ENCODE measurements around the gene NPTN.
"Not testable (repeated sequence)": the region's sequence is repeated elsewhere in the genome, so short reads cannot be mapped to it uniquely, and the experiment has no call there.

GRCh38 chr15:73548925-73549324 is 84.3 kb downstream of the NPTN start:
- TF ChIP-seq CTCF (IDR thresholded peaks at IDR 0.05; ENCODE audit: low read length); EZH2 (IDR thresholded peaks at IDR 0.05; ENCODE audit: borderline replicate concordance, low read length): not testable (repeated sequence)

All from OCI-LY1 (cell line).